OCI-M2 (cell line): ENCODE measurements around the gene SLC17A4.

ENCODE experiments used
- DNase-seq: peaks from one replicate; lab custom pipeline; 2025; ENCODE audit not compliant: unreplicated experiment; lab: John Stamatoyannopoulos, UW

SLC17A4 gene, protein sequence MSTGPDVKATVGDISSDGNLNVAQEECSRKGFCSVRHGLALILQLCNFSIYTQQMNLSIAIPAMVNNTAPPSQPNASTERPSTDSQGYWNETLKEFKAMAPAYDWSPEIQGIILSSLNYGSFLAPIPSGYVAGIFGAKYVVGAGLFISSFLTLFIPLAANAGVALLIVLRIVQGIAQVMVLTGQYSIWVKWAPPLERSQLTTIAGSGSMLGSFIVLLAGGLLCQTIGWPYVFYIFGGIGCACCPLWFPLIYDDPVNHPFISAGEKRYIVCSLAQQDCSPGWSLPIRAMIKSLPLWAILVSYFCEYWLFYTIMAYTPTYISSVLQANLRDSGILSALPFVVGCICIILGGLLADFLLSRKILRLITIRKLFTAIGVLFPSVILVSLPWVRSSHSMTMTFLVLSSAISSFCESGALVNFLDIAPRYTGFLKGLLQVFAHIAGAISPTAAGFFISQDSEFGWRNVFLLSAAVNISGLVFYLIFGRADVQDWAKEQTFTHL

DNA sequence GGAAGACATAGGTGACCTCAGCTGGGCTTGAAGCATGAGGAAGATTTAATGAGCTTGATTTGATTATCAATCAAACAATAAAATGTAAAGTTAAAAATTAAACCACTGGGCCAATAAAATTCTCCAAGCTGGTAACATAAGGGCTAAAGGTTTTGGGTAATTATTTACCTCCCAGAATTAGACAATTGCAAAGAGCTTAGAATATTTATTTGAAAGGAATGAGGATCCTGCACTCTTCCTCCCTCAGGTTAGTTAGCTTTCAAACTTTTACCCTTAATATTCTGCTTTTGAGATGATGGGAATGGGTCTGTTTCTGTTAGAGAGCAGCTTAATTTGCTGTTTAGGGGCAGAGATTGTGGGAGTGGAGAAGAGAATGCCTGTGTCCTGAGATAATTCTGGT lies at the start of gene SLC17A4:
Gene SLC17A4 (plus strand): TSS at position 208 of the 400 bp plus-strand sequence. CDS start 7,221 bp downstream, outside the sequence.
- no peak for DNase-seq

DNA sequence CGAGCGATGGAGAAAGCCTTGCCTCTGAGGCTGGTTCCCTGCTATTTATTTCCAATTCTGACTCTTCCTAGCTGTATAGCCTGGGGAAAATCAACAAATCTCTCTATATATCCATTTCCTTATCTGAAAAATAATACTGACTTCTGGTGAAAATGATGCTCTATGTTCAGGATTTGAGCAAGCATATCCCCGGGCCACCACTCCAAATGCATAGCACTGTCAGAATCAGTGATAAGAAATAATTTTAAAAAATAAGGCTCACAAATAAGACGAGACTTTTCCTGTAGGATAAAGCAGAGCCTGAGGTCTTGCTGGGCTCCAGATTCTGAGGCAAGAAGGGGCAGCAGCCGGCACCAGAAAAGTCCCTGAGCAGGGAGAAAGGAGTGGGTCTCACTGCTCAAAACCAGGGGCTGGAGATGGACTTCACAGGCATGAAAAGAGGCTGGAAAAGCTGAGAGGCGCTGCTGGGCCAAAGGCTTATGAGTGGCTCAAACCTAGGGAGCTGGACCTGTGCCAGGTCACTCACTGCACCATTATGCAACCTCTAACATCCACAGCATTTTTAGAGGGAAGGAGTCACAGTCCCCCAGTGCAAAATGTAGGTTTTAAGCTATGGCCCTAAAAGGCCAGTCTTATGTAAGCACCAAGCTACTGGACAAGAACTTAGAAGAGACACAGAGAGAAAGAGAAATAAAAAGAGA lies 48.1 kb upstream of the SLC17A4 start:
- DNase-seq: no peak

- no peak for DNase-seq
Measured at GRCh38 chr6:25709761-25710160, 44.8 kb upstream of the SLC17A4 start.

DNA sequence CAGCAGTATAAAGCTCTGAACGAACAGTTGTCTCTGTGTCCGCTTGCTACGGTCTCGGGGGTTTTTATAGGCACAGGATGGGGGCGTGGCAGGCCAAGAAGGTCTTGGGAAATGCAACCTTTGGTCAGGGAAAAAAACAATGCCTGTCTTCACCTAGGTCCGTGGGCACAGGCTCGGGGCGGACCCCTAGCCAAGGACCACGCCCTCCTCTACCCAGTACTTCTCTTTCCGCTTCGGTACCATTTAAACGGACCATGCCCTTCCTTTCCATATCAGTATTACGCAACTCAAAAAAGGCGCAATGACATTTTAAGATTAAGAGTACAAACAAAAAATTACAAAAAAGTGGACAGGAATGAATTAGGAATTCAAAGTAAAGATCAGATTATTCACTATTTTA lies 44.3 kb upstream of the SLC17A4 start:
- no peak for DNase-seq

- DNase-seq: no peak
Measured at GRCh38 chr6:25713824-25714223, 40.7 kb upstream of the SLC17A4 start.

DNA sequence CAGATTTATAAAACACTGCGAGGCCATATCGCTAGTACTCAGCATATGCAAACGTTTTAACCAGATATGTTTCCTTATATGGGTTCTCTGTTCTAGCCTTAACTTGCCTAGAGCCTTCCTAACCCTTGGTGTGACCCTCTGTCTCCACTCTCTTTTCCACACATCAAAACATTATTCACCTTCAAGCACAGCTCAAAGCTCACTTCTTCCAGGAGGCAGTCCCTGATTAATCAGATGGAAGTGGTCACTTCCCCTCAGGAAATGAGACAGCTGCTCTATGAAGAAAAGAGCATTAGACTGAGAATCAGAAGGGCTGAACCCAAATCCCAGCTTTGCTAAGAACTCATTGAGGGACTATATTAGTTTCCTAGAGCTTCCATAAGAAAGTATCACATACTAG lies 39.8 kb upstream of the SLC17A4 start:
- DNase-seq: no peak

GRCh38 chr6:25715794-25716193 lies 38.7 kb upstream of the SLC17A4 start:
- DNase-seq: no peak

DNA sequence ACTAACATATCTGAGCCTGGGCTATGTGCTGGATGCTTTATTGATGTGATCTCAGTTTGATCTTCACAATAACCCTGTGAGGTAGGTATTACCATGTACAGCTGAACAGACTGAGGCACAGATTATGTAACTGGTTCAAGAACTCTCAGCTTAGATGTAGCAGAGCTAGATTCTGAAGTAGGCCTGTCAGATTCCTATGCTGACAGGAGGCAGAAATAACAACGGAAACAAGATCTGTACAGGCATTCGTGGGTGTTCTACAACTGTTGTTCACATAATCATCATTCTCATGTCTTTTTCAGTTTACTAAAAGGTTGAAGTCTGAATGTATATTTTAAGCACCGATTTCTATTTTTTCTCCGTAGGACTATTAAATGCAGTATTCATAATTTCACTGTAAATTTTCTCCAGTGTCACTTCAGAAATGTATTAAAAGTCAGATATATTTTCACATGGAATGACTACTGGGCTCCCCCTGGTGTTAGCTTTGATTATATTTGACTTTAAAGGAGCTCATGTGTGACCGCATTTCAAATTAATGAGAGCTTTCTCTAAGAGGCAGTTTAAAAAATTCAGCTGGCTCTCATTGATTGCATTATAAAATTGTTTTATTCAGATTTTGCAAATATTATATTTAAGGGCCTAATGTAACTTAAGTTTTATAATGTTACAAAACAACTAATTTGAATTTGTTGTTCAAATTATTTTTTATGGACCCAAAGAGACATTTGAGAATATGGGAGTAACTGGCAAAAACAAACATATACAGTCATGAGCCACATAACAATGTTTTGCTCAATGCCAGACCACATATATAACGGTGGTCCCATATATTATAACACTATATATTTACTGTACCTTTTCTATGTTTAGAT lies 36.4 kb upstream of the SLC17A4 start:
- no peak for DNase-seq

DNA sequence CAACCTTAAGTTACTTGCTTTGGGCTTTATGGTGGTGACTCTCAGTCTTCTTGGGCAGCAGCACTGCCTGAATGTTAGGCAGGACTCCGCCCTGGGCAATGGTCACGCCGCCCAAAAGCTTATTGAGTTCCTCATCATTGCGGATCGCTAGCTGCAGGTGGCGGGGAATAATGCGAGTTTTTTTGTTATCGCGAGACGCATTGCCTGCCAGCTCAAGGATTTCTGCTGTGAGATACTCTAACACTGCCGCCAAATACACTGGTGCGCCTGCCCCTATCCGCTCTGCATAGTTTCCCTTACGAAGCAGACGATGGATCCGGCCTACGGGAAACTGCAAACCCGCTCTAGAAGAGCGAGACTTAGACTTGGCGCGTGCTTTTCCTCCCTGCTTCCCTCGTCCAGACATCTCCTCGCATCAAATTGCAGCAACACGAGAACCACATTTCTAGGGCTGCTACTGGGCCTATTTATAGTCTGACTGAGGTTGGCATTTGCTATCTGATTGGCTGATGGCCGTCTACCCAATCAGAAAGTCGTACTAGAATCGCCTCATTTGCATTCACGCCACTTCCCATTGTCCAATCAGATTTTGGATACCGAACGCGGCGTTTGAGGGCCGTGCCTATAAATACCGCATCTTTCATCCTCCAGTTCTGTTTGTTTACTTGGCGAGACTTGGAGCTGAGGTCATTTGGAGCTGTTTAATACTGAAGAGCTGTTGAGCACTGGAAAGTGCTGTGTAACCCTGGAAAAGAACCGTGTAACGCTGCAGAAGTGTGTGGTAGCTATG lies 28.2 kb upstream of the SLC17A4 start:
- DNase-seq: no peak

DNA sequence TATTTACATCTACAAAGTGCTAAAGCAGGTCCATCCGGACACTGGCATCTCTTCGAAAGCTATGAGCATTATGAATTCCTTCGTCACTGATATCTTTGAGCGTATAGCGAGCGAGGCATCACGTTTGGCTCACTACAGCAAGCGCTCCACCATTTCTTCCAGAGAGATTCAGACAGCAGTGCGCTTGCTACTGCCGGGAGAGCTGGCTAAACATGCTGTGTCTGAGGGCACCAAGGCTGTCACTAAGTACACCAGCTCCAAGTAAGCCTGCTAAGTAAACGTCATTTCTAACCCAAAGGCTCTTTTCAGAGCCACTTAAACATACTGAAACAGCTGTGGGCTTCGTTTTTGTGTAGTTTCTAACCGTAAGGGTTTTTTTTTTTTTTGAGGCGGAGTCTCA lies 27.5 kb upstream of the SLC17A4 start:
- no peak for DNase-seq

DNA sequence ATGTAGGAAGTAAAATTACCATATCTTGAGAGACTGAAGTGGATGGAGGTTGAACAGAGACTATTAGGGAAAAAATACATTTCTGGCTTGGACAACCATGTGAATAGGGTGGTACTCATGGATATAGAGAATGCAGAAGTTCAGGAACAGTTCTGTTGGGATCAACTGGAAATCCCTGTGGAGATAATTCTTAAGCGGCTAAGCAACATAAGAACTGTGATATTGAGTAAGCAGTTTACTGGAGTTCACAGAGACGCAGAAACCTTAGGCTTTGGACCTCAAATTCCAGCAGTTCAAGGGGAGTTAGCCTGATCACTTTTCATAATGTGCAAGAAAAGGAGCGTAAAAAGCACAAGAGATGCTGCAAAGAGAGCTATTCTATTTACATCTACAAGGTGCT lies 23.6 kb upstream of the SLC17A4 start:
- DNase-seq: no peak

GRCh38 chr6:25731721-25732120 lies 22.8 kb upstream of the SLC17A4 start:
- no peak for DNase-seq

GRCh38 chr6:25732468-25733198 lies 21.9 kb upstream of the SLC17A4 start:
- DNase-seq: no peak

DNA sequence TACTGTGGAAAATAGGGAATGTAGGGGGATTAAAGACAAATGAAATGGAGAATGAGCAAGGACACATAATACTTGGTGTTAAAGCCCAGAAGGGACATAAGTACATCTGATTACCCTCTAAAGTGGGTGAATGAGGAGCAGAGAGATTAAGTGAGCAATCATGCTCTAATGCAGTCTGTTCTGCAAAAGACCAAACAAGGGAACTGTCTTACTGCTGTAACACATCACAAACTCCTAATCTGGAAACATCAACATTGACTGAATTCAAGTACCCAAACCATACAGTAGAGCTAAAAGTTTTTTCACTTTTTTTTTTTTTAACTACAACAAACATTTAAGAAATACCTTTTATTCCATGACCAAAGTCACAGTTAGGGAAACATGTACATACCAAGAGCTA lies 19.3 kb upstream of the SLC17A4 start:
- no peak for DNase-seq

DNA sequence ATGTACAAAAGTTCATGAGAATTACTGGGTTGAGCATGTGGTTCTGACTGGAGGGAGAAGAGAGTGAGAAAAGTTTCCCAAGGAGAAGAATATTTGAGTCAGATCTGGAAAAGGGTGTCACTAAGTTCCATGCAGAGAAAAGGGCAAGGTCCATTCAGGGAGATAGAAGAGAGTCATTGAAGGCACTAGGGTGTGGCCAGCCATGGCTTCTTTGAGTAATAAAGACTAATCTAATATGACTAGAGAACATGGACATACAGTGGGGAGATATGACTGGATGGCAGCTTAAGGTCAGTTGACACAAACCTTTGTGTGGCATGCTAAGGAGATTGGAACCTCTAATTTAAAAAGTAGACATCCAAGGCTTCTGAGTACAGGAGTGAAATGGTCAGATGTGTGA lies 10.7 kb upstream of the SLC17A4 start:
- no peak for DNase-seq

- DNase-seq: no peak
Measured at GRCh38 chr6:25745836-25746235, 8.7 kb upstream of the SLC17A4 start.

DNA sequence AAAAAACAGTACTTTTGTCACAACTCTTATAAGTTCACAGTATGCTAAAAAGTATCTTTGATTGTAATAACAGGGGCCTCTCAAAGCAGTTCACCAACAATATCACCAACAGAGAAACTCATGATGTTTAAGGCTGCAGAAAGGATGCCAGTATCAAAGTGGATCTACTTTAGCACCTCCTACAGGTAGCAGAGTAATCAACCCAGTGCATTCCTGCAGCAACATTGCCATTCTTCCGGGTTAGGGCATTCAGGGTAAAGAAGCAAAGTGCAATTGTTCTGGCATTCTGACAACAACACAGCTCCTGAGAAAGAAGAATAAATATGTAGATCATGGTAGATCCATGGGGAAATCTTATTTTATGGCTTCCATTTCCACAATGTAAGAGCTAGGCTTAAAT lies 7.6 kb upstream of the SLC17A4 start:
- DNase-seq: no peak

DNA sequence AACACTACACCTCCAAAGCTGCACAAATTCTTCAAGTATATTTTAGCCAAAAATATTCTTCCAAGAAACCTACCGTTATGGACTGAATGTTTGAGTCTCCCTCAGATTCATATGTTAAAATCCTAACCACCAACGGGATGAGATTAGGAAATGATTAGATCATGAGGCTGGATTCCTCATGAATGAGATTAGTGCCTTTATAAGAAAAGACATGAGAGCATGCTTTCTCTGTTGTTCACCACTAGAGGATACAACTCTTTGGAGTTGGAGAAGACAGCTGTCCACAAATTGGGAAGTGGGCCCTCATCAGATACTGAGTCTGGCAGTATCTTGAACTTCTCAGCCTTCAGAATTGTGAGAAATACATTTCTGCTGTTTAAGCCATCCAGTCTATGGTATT lies 7.1 kb upstream of the SLC17A4 start:
- no peak for DNase-seq

DNA sequence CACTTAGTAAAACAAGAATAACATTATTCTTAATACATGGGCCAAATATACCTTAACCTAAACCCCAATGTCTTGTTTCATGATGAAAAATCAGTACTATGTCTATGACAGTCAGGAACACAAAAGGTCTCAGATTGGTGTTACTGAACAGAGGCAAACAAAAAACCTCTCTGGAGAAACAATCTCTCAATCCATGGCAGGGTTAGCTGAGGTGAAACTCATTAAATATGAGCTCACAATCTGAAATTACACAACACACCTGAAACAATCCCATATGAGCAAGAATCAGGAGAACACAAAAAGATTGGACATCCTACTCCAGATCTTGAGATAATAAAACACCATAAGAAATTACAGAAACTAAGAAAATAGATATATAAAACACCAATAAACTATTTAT lies 6.5 kb upstream of the SLC17A4 start:
- DNase-seq: no peak
